Testis (tissue), 3 donors: ENCODE measurements around the gene DBF4B. TPM values are rescaled to one million over a fixed set of nuclear protein-coding genes. Genes with fewer than 3 reads are reported as not detected.

Experiments
- DNase-seq: peaks from one replicate; pipeline ENCODE4 v3.0.0-alpha.2; 2019
- H3K27ac ChIP-seq, 2 donors: fragments of 200-600 bp; sonication (generic); one replicate each; pipeline ENCODE4 v1.5.1; 2019
- H3K27me3 ChIP-seq: fragments of 200-600 bp; sonication (generic); one replicate; pipeline ENCODE4 v1.5.1; 2019
- H3K36me3 ChIP-seq: fragments of 200-600 bp; sonication (generic); one replicate; pipeline ENCODE4 v1.5.1; 2017; ENCODE audit warnings: low read depth; ENCODE audit errors: missing control alignments
- H3K4me1 ChIP-seq: fragments of 200-600 bp; sonication (generic); one replicate; pipeline ENCODE4 v1.5.1; 2019
- H3K4me3 ChIP-seq, 2 donors: fragments of 200-600 bp; sonication (generic); one replicate each; pipeline ENCODE4 v1.5.1; 2017 to 2019
- H3K9me3 ChIP-seq: fragments of 200-600 bp; sonication (generic); one replicate; pipeline ENCODE4 v1.5.1; 2017
- CTCF ChIP-seq, 3 experiments: fragments of 450-650 bp in 2 of 3; fragments of 200-600 bp in 1 of 3; sonication (generic) in 1 of 3; IDR thresholded peaks; one replicate each; pipeline ENCODE4 v1.5.1; 2016 to 2019; ENCODE audit warnings: antibody characterized with exemption in 3 of 3, mild to moderate bottlenecking in 2 of 3, moderate library complexity in 1 of 3
- POLR2A ChIP-seq: fragments of 450-650 bp; IDR thresholded peaks from one replicate; pipeline ENCODE4 v1.6.1; 2017; ENCODE audit warnings: antibody characterized with exemption, mild to moderate bottlenecking, moderate library complexity
- WGBS, 2 donors: methylation state at CpG; one replicate each; pipeline ENCODE4 v1.1.5; 2018; 5-methylcytosine and 5-hydroxymethylcytosine counted together
- intact Hi-C: fragments of 100-400 bp; cut with DNase I; formaldehyde crosslinking; loops from one replicate; pipeline ENCODE4 v1.15.1; 2023; ENCODE audit warnings: low total_unique reads
- polyA plus RNA-seq: library from polyadenylated mRNA; stranded (reverse); fragments of 350-450 nt; fragmentation: Illumina TruSeq; extraction: RNeasy Lipid Tissue Mini Kit (QIAGEN cat#74804); gene quantifications from one replicate; pipeline ENCODE4 v1.2.3, GENCODE V29; 2014; ENCODE audit warnings: low read depth, low replicate concordance; ENCODE audit not compliant: insufficient read depth
- total RNA-seq, 2 donors: library from RNA; depleted of rRNA; stranded (reverse); fragments of >200 nt; gene quantifications; one replicate each; pipeline ENCODE4 v1.2.3, GENCODE V29; 2016

The DBF4B gene
- total and polyA plus RNA-seq, 3 donors from 2014 or later = 47.3 to 55.1 (median 50.2) TPM

DNA sequence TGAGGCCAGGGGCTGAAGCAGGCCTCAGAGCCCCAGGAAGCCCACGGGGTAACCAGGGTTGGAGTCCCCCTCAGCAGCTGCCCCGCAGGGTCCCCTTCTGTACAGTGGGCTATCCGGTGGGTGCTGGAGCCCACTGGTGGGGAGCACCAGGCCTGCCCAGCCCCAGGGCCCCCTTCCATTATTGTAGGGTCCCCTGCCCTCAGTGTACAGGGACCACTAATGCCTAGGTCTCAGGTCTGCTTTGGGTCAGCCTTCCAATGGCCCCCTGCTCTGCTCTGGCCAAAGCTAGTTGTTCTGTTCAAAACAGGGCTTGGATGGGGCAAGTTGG is 51.4 kb downstream of the DBF4B start:
- WGBS, 2 donors = 56% methylated on average over 3 of the region's 3 CpGs; no CpG with 5 or more reads in 1 of the 2 donors

DNA sequence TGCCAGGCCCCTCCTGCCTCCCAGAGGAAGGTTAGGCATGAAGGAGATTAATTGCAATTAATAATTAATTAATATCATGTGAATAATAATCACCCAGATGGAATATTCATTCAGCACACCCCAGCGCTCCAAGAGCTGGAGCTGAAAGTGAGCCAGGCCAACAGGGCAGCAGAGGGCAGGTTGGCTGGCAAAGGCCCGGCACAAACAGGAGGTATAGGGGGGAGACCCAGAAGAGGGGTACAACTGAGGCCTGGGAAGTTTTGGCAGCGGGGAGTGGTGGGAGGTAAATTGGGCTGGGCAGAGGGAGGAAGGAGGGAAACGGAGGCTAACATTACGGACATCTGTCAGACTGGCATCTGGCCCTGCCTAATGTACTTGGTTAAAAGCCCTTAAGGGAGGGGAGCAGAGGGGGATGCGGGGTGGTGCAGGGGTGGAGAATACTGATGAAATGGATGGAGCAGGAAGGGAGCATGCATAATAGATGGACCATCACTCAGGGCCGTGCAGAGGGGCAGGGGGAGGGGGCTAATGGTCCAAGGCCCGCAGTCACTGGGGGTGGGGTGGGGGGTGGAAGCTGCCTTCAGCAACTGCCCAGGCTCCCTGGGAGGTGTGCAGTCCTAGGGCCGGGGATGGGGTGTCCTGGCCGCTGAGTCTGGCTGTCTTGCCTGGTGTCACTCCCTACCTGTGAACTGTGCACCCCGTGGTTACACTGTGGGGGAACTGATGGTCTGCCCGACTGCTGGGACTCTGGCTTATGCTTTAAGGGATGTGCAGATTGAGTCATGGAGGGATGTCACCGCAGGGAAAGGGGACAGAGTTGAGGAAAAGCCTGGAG is 52.2 kb downstream of the DBF4B start:
- 84 to 92% methylated on average over 13 of the region's 13 CpGs for WGBS, 2 donors
- Histone ChIP-seq H3K4me1 (peaks cover 9% of the 10 kb centered on the region), H3K27me3 (no peaks in the 10 kb centered on the region), H3K27ac (no peak overlapping the region), H3K36me3 (no peaks in the 10 kb centered on the region), H3K4me3 (no peak overlapping the region), H3K9me3 (no peaks in the 10 kb centered on the region)
- no peak for TF ChIP-seq CTCF (IDR thresholded peaks at IDR 0.05)
- TF ChIP-seq POLR2A = no peak
- intact Hi-C loops = no loop called here
- no peak for DNase-seq

More for the DNA sequence above, 51.4 kb downstream of the DBF4B start:
- no peak overlapping the region for H3K4me3 ChIP-seq
- H3K27me3 ChIP-seq = no peaks in the 10 kb centered on the region
- H3K36me3 ChIP-seq = no peaks in the 10 kb centered on the region
- H3K27ac ChIP-seq = no peak overlapping the region
- no peaks in the 10 kb centered on the region for H3K9me3 ChIP-seq
- no peak for DNase-seq
- peaks cover 9% of the 10 kb centered on the region for H3K4me1 ChIP-seq
- no peak for TF ChIP-seq CTCF (IDR thresholded peaks at IDR 0.05)
- TF ChIP-seq POLR2A = no peak
- intact Hi-C loops = no loop called here

- WGBS, 2 donors = 78 to 81% methylated on average over 17 of the region's 17 CpGs
- no peak for DNase-seq
- no peaks in the 10 kb centered on the region for H3K9me3 ChIP-seq
- no peak overlapping the region for H3K4me3 ChIP-seq
- H3K27ac ChIP-seq = no peak overlapping the region
- intact Hi-C loops = no loop called here
- H3K4me1 ChIP-seq = peaks cover 9% of the 10 kb centered on the region
- H3K27me3 ChIP-seq = no peaks in the 10 kb centered on the region
- TF ChIP-seq CTCF (IDR thresholded peaks at IDR 0.05) = no peak
- no peak for TF ChIP-seq POLR2A
- H3K36me3 ChIP-seq = no peaks in the 10 kb centered on the region
These were observed 53.7 kb downstream of the DBF4B start for GRCh38 chr17:44761932-44762810.

- Histone ChIP-seq H3K27ac (no peak overlapping the region), H3K4me3 (no peak overlapping the region), H3K27me3 (no peaks in the 10 kb centered on the region), H3K4me1 (peaks cover 9% of the 10 kb centered on the region), H3K36me3 (no peaks in the 10 kb centered on the region), H3K9me3 (no peaks in the 10 kb centered on the region)
- intact Hi-C loops = no loop called here
- TF ChIP-seq POLR2A = no peak
- no peak for TF ChIP-seq CTCF (IDR thresholded peaks at IDR 0.05)
- 85 to 94% methylated on average over 5 of the region's 5 CpGs for WGBS, 2 donors
- no peak for DNase-seq
These were observed 54.7 kb downstream of the DBF4B start for GRCh38 chr17:44763170-44763569.
